Activated CD8-positive, alpha-beta T cell treated with anti-CD3 and anti-CD28 coated beads, Interleukin-2, amount 10 ng/mL, durations not matched to agents 7 days and 5 days (primary cell): ENCODE measurements around the gene RAB40C. TPM values are rescaled to one million over a fixed set of nuclear protein-coding genes. Genes with fewer than 3 reads are reported as not detected.

Source experiments
- ATAC-seq: fragments of 150-1000 bp; cut with Tn5 transposase; one replicate; pipeline ENCODE4 v1.10.0; 2021; ENCODE audit warnings: moderate library complexity
- CTCF ChIA-PET: fragments of 350-600 bp; sonication (Branson Sonifier 250); formaldehyde crosslinking; loops from one replicate; lab custom pipeline; 2021; ENCODE audit warnings: antibody characterized with exemption; lab: Charles Lee
- POLR2A ChIA-PET: fragments of 350-600 bp; sonication (Branson Sonifier 250); formaldehyde crosslinking; loops from one replicate; lab custom pipeline; 2021; ENCODE audit warnings: antibody characterized with exemption; lab: Charles Lee
- DNase-seq: peaks from one replicate; pipeline ENCODE4 v3.0.0-alpha.2; 2020
- H3K27ac Mint-ChIP-seq: one replicate; pipeline ENCODE4 v1.8.0; 2021; ENCODE audit warnings: mild to moderate bottlenecking, mixed read lengths
- H3K27me3 Mint-ChIP-seq: one replicate; pipeline ENCODE4 v1.8.0; 2021; ENCODE audit warnings: low read depth, mixed read lengths
- H3K36me3 Mint-ChIP-seq: one replicate; pipeline ENCODE4 v1.8.0; 2021; ENCODE audit warnings: low read depth, mixed read lengths
- H3K4me1 Mint-ChIP-seq: one replicate; pipeline ENCODE4 v1.8.0; 2021; ENCODE audit warnings: low read depth, mixed read lengths
- H3K4me3 Mint-ChIP-seq: one replicate; pipeline ENCODE4 v1.8.0; 2021; ENCODE audit warnings: mild to moderate bottlenecking, mixed read lengths
- H3K9me3 Mint-ChIP-seq: one replicate; pipeline ENCODE4 v1.8.0; 2022; ENCODE audit warnings: mixed read lengths; ENCODE audit not compliant: insufficient read depth
- total RNA-seq, 2 experiments: library from RNA; stranded (reverse); gene quantifications; one replicate each; pipeline ENCODE4 v1.2.3, GENCODE V29; 2021

The RAB40C gene
- total RNA-seq, 2 experiments from 2014 or later, result 13.1 to 15.0 TPM

DNA sequence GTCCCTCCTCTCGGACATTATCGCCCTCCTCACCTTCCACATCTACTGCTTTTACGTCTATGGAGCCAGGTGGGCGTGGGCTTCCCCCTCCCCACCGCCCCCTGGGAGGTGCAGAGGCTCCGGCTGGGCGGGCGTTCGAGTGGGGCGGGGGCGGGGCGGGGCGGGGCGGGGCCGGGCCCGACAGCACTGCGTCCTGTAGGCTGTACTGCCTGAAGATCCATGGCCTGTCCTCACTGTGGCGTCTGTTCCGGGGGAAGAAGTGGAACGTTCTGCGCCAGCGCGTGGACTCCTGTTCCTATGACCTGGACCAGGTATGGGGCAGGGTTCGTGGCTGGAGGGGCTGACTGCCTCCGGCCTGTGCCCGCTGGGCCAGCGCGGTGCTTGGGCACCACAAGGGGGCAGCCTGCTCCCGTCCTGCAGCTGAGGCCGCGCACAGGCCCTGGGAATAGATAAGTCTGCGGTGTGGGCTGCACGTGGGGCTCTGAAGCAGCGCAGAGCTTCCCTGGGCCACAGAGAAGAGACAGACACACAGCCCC, 10.9 kb upstream of the RAB40C start:
- POLR2A ChIA-PET, result no interaction called here
- Mint-ChIP-seq H3K27me3 (no peaks in the 10 kb centered on the region), H3K27ac (no peak overlapping the region), H3K4me3 (no peak overlapping the region), H3K36me3 (no peaks in the 10 kb centered on the region), H3K9me3 (no peaks in the 10 kb centered on the region), H3K4me1 (peaks cover 5% of the 10 kb centered on the region)
- ATAC-seq, result peak; percentile 90
- DNase-seq, result peak; percentile 74
- CTCF ChIA-PET, result interaction anchor here (0.7 to 1.1 kb wide), 4 partner anchors 10 to 70 kb away, joined by 3 to 6 read pairs (median 3); partner anchors contain the start of gene WDR90

DNA sequence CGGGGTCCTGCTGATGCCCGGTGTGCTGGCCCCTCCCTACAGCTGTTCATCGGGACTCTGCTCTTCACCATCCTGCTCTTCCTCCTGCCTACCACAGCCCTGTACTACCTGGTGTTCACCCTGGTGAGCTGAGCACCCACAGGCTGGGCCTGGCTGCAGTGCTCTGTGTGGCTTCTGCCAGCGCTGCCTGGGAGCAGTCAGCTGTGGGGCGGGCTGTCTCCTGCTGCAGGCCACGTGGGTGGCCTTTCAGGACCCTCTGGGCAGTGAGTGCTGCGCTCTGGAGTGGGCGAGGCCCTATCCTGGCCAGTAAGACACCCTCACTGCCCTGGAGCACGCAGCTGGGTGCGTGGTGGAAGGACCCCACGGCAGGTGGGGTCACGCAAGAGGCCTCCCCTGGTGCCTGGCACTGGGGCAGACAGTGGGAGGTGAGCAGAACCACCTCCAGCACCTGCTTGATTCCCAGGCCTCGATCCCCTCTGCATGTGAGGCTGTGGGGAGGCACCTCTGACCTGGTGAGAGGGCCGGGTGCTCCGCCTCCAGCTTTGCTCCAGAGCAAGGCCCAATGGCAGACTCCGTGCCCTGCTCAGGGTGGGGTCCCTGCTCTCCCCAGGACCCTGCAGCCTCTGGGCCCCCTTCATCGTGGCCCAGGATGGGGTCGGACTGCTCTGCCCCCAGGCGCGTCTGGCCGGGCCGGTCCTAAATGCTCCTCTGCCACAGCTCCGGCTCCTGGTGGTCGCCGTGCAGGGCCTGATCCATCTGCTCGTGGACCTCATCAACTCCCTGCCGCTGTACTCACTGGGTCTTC, 9.5 kb upstream of the RAB40C start:
- no peak overlapping the region for H3K27ac Mint-ChIP-seq
- H3K4me1 Mint-ChIP-seq, result peaks cover 5% of the 10 kb centered on the region
- no peak for DNase-seq
- ChIA-PET CTCF (interaction anchor here (0.6 kb wide), 1 partner anchor 303 kb away, joined by 3 read pairs; no protein-coding TSS in a partner anchor), POLR2A (interaction anchor here (1.2 kb wide), 1 partner anchor 8 kb away, joined by 3 read pairs; no protein-coding TSS in a partner anchor)
- H3K27me3 Mint-ChIP-seq, result no peaks in the 10 kb centered on the region
- no peak for ATAC-seq
- H3K4me3 Mint-ChIP-seq, result no peak overlapping the region
- H3K9me3 Mint-ChIP-seq, result no peaks in the 10 kb centered on the region
- no peaks in the 10 kb centered on the region for H3K36me3 Mint-ChIP-seq

DNA sequence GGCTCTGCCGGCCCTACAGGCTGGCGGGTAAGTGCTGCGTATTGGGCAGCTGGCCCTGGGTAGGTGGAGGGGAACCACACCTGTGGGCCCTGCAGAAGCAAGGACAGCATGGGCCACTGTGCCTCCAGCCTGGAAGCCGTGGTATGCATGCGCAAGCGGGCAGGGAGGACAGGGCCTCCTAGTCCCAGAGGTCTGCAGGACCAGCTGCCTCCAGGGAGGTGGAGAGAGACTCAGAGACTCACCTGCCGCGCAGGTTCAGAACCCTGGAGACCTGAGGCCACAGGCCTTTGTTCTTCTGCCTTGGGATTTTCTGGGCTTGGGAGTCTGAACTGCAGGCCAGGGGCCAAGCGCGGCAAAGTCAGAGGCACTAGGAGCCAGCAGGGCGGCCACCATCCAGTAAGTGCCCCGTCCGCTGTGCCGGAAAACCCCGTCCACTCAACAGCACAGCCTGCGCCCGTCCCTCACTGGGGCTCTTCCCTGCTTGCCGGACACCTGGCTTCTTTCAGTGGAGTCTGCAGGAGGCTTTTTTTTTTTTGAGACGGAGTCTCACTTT, 8.8 kb upstream of the RAB40C start:
- ChIA-PET POLR2A (no interaction called here), CTCF (no interaction called here)
- ATAC-seq, result no peak
- Mint-ChIP-seq H3K4me3 (no peak overlapping the region), H3K27me3 (no peaks in the 10 kb centered on the region), H3K36me3 (no peaks in the 10 kb centered on the region), H3K4me1 (peaks cover 5% of the 10 kb centered on the region), H3K9me3 (no peaks in the 10 kb centered on the region), H3K27ac (no peak overlapping the region)
- DNase-seq, result no peak

DNA sequence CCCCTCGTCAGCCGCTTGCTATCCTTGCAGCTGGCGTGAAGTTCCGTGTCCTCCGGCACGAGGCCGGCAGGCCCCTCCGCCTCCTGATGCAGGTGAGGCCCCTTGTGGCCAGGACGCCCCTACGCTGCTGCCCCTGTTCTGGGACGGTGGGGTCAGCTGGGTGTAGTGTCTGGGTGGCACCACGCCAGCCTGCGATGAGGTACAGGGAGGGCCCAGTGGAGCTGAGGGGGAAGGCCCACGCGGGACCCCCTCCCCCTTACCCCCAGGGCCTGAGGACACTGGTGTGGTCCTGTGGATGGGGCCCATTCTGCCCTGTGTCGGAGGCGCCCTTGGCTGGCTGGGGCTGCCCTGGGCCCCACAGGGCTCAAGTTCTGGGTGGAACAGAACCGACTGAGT, 7.7 kb upstream of the RAB40C start:
- Mint-ChIP-seq H3K27me3 (no peaks in the 10 kb centered on the region), H3K9me3 (no peaks in the 10 kb centered on the region), H3K27ac (no peak overlapping the region), H3K36me3 (no peaks in the 10 kb centered on the region), H3K4me1 (peaks cover 4% of the 10 kb centered on the region), H3K4me3 (no peak overlapping the region)
- POLR2A ChIA-PET, result no interaction called here
- CTCF ChIA-PET, result no interaction called here
- ATAC-seq (no peak), DNase-seq (no peak)

DNA sequence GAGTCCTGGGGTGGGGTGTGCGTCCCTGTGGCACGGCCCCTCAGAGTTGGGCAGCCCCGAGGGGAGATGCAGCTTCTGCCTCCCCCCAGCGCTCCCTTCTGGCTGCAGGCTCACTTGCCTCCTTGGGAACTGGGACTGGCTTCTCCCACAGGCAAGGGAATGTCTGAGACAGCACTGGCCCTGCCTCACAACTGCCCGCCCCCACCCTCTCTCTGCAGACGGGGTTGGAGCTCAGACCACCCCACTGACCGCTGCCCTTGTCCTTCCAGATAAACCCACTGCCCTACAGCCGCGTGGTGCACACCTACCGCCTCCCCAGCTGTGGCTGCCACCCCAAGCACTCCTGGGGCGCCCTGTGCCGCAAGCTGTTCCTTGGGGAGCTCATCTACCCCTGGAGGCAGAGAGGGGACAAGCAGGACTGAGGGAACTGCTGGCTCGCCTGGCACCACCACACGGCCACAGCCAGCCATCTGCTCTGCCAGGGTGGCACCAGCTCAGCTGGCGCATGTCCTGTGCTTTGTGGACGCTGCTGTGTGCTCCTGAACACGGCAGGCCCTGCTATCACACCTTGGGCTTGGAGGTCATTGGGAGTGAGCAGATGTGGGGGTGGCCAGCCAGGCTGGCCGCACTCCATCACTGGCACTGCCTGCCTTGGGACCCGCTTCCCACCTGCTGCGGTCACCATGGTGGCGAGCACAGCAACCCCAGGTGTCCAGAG, 7.1 kb upstream of the RAB40C start:
- no peaks in the 10 kb centered on the region for H3K27me3 Mint-ChIP-seq
- CTCF ChIA-PET, result no interaction called here

GRCh38 chr16:583470-583814, 6.4 kb upstream of the RAB40C start:
- POLR2A ChIA-PET, result no interaction called here
- peaks cover 2% of the 10 kb centered on the region for H3K36me3 Mint-ChIP-seq
- H3K27me3 Mint-ChIP-seq, result no peaks in the 10 kb centered on the region
- H3K9me3 Mint-ChIP-seq, result no peaks in the 10 kb centered on the region
- DNase-seq, result no peak
- H3K27ac Mint-ChIP-seq, result no peak overlapping the region
- peaks cover 9% of the 10 kb centered on the region for H3K4me1 Mint-ChIP-seq
- ATAC-seq, result no peak
- CTCF ChIA-PET, result no interaction called here
- H3K4me3 Mint-ChIP-seq, result no peak overlapping the region

More for the DNA sequence above, 7.1 kb upstream of the RAB40C start:
- Mint-ChIP-seq H3K4me1 (peaks cover 8% of the 10 kb centered on the region), H3K36me3 (peaks cover 2% of the 10 kb centered on the region), H3K9me3 (no peaks in the 10 kb centered on the region), H3K27ac (no peak overlapping the region), H3K4me3 (no peak overlapping the region)
- DNase-seq, result no peak
- POLR2A ChIA-PET, result no interaction called here
- no peak for ATAC-seq

GRCh38 chr16:583815-584591, 5.9 kb upstream of the RAB40C start:
- POLR2A ChIA-PET, result no interaction called here

GRCh38 chr16:585351-585750, 4.5 kb upstream of the RAB40C start:
- no peak for DNase-seq
- Mint-ChIP-seq H3K27me3 (no peaks in the 10 kb centered on the region), H3K4me1 (peaks cover 7% of the 10 kb centered on the region), H3K4me3 (no peak overlapping the region), H3K36me3 (peaks cover 2% of the 10 kb centered on the region), H3K27ac (peak overlapping the region; percentile 11), H3K9me3 (no peaks in the 10 kb centered on the region)
- ChIA-PET CTCF (no interaction called here), POLR2A (no interaction called here)
- ATAC-seq, result no peak

More at GRCh38 chr16:583815-584591, 5.9 kb upstream of the RAB40C start:
- peaks cover 2% of the 10 kb centered on the region for H3K36me3 Mint-ChIP-seq
- H3K4me3 Mint-ChIP-seq, result no peak overlapping the region
- DNase-seq (no peak), ATAC-seq (no peak)
- no peak overlapping the region for H3K27ac Mint-ChIP-seq
- H3K27me3 Mint-ChIP-seq, result no peaks in the 10 kb centered on the region
- peaks cover 9% of the 10 kb centered on the region for H3K4me1 Mint-ChIP-seq
- CTCF ChIA-PET, result no interaction called here
- H3K9me3 Mint-ChIP-seq, result no peaks in the 10 kb centered on the region

GRCh38 chr16:586047-586644, 3.7 kb upstream of the RAB40C start:
- Mint-ChIP-seq H3K36me3 (peaks cover 2% of the 10 kb centered on the region), H3K27me3 (no peaks in the 10 kb centered on the region), H3K4me3 (no peak overlapping the region), H3K9me3 (no peaks in the 10 kb centered on the region), H3K27ac (no peak overlapping the region), H3K4me1 (peaks cover 13% of the 10 kb centered on the region)
- ChIA-PET POLR2A (no interaction called here), CTCF (no interaction called here)
- DNase-seq, result no peak
- ATAC-seq, result no peak

GRCh38 chr16:586645-587590, 2.9 kb upstream of the RAB40C start:
- ChIA-PET POLR2A (interaction anchor here (1.2 kb wide), 1 partner anchor 49 kb away, joined by 3 read pairs; the partner anchor contains the start of gene METTL26), CTCF (no interaction called here)
- Mint-ChIP-seq H3K27ac (peak overlapping the region; percentile 84), H3K4me1 (peaks cover 18% of the 10 kb centered on the region), H3K9me3 (no peaks in the 10 kb centered on the region), H3K27me3 (no peaks in the 10 kb centered on the region), H3K4me3 (peak overlapping the region; percentile 84), H3K36me3 (peaks cover 2% of the 10 kb centered on the region)
- ATAC-seq, result no peak
- no peak for DNase-seq
